Stimulated activated CD4-positive, alpha-beta T cell treated with anti-CD3 and anti-CD28 coated beads, Interleukin-2, amount 100 ng/mL, for 48 hours (primary cell): ENCODE measurements around the gene CFAP410.
"Not testable (repeated sequence)": the region's sequence is repeated elsewhere in the genome, so short reads cannot be mapped to it uniquely, and the experiment has no call there.

Experiments
- DNase-seq, 2 donors: peaks; one replicate each; pipeline ENCODE4 v3.0.0-alpha.2; 2020

CFAP410 gene

GRCh38 chr21:44296916-44297315, 42.3 kb downstream of the CFAP410 start:
- no peak for DNase-seq

- no peak for DNase-seq
Measured at GRCh38 chr21:44296103-44296519, 43.1 kb downstream of the CFAP410 start.

DNA sequence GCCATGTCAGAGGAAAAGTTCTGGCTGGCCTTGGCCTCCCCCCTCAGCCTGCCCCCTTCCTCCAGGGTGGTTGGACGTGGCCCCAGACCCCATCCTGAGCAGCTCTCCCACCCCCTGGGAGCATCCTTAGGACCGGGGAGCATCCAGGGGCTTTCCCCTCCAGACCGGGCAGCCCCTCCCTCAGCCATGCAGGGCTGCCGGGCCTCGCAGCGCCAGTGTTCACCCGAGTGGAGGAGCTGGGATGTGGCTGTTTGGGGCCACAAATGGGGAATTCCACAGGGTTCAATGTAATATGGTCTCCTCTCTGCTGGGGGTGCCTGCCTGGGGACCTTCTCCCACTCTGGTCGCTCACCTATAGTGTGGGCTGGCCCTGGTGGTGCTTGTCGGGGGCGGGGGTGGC, 43.5 kb downstream of the CFAP410 start:
- DNase-seq: no peak

- DNase-seq: no peak
Measured at GRCh38 chr21:44295163-44295573, 44.0 kb downstream of the CFAP410 start.

GRCh38 chr21:44294391-44295162, 44.6 kb downstream of the CFAP410 start:
- DNase-seq: no peak

- no peak for DNase-seq
Measured at GRCh38 chr21:44293551-44294231, 45.5 kb downstream of the CFAP410 start.

GRCh38 chr21:44292812-44293195, 46.4 kb downstream of the CFAP410 start:
- no peak for DNase-seq

GRCh38 chr21:44291936-44292811, 47.0 kb downstream of the CFAP410 start:
- DNase-seq: no peak

DNA sequence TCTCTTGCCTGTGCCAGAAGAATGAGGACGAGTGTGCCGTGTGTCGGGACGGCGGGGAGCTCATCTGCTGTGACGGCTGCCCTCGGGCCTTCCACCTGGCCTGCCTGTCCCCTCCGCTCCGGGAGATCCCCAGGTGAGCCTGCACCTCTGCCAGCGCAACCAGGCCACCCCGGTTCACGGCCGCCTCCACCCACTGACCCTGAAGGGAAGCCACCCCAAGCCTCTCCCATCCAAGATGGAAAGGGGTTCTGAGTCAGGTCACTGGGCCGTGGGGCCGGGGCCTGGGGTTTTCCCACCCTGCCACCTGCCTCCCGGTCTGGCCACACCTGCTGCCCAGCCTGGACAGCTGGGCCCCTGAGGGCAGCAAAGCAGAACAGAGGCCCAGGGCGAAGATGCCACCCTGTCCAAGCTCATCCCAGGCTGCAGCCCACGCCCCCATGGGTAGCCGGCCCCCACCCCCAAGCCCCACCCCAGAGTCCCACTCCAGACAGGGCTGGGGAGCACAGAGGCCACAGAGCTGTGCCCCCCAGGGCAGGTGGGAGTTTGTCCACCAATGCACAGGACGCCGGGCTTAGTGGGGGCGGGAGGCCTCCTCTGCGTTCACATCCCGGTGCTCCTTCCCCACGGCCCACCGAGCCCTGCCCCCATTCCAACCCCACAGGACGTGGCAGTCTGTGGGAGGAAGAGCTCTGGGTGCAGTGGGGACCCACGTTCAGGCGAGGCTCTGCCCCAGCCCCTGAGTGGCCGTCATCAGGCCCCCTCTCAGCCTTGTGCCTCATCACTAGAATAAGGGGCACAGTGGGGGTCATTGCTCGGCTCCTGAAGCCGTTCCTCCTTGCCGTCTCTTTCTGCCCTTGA, 47.9 kb downstream of the CFAP410 start:
- DNase-seq: no peak

- DNase-seq: no peak
Measured at GRCh38 chr21:44290327-44291077, 48.7 kb downstream of the CFAP410 start.

DNA sequence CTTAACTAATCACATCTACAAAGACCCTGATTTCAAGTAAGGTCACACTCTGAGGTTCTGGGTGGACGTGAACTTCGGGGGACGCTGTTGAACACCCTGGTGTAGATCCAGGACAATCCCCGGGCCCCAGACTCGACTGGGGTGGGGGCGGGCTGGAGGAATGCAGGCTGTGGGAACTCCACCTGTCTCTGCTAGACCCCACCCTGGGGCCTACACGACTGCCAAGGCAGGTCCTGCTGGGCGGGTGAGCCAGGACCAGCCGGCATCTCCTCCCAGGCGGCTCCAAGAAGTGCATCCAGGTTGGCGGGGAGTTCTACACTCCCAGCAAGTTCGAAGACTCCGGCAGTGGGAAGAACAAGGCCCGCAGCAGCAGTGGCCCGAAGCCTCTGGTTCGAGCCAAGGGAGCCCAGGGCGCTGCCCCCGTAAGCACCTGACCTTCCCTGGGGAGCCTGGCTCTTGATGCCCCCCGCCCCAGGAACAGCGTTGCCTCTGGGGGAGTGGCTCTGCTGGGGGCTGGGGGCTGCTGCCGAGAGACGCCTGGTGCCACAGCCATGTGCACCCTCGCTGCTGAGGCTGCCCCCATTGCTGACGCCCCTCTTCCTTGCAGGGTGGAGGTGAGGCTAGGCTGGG, 49.7 kb downstream of the CFAP410 start:
- DNase-seq: no peak

- no peak for DNase-seq
Measured at GRCh38 chr21:44288251-44289110, 50.7 kb downstream of the CFAP410 start.

GRCh38 chr21:44286716-44287632, 52.2 kb downstream of the CFAP410 start:
- no peak for DNase-seq

DNA sequence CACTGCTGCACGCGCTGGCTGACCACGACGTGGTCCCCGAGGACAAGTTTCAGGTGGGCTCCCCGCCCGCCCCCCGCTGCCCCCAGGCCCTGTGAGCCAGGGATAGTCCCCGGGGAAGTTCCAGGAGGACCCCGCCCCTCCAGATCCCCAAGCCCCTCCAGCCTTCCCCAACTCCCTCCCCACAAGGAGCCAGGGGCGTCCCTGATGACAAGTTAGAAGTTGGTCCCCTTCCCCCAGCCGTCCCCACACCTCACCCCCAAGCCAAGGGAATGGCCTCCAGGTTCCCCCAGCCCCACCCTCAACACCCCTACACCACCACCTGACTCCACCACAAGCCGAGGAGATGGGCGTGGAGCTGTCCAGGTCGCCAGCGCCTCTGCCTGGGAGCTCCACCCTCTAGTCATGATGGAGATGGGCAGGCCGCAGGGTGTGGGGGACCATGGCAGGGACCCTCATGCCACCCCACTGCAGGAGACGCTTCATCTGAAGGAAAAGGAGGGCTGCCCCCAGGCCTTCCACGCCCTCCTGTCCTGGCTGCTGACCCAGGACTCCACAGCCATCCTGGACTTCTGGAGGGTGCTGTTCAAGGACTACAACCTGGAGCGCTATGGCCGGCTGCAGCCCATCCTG, 53.0 kb downstream of the CFAP410 start:
- no peak for DNase-seq

GRCh38 chr21:44285138-44285992, 53.8 kb downstream of the CFAP410 start, which contains the start of gene AIRE:
Gene AIRE (plus strand): TSS chr21:44285876. CDS start chr21:44286007, 131 bp downstream.
- no peak for DNase-seq

GRCh38 chr21:44283948-44284347, 55.2 kb downstream of the CFAP410 start:
- DNase-seq: no peak

DNA sequence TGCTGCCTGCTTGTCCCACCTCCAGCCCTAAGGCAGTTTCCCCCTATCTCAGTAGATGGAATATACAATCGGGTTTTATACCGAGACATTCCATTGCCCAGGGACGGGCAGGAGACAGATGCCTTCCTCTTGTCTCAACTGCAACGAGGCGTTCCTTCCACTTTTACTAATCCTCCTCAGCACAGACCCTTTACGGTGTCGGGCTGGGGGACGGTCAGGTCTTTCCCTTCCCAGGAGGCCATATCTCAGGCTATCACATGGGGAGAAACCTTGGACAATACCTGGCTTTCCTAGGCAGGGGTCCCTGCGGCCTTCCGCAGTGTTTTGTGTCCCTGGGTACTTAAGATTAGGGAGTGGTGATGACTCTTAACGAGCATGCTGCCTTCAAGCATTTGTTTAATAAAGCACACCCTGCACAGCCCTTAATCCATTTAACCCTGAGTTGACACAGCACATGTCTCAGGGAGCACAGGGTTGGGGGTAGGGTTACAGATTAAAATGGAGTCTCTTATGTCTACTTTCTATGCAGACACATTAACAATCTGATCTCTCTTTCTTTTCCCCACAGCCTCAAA, 55.9 kb downstream of the CFAP410 start:
- not testable (repeated sequence) for DNase-seq
